GM12891 (cell line): ENCODE data around the gene APOBEC3H.

Source experiments
- POLR2A ChIP-seq: IDR thresholded peaks from 2 replicates; pipeline ENCODE4 v1.6.1; 2011; ENCODE audit warnings: low read depth, low read length, control low read depth
- POLR2AphosphoS5 ChIP-seq: IDR thresholded peaks from 2 replicates; pipeline ENCODE4 v1.6.1; 2011; ENCODE audit warnings: low read depth, low read length, control low read depth

DNA sequence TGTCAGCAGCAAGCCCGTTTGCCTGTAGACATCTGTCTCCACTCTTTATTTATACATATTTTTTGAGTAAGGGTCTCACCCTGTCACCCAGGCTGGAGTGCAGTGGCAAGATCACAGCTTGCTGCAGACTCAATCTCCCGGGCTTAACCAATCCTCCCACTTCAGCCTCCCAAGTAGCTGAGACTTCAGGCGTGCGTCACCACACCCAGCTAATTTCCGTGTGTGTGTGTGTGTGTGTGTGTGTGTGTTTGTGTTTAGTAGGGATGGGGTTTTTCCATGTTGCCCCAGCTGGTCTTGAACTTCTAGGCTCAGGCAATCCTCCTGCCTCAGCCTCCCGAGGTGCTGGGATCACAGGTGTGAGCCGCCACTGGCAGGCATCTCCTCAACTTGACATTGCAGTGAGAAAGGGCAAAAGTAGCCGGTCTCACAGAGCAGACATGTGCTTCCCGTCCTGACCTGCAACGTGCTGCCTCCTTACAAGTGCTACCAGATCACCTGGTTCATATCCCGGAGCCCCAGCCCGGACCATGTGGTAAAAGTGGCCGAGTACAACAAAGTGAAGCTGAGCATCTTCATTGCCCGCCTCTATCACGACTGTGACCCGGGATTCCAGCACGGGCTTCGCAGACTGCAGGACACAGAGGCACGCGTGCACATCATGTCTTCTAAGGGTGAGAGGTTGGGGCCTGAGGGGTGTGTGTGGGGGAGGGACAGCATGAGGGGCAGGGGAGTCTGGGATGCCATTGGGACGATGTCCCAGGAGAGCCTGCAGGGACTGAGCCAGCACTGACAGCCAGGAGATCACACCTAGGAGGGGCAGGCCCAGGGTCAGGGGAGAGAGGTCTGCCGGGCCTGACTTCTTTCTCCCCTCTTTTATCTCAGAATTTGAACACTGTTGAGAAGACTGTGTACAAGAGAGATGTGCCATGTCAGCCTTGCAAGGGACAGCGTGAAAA lies 5.6 kb upstream of the APOBEC3H start:
- TF ChIP-seq POLR2AphosphoS5: no peak
- no peak for TF ChIP-seq POLR2A
